GM12801 (cell line): ENCODE results near the gene SELENOF.

Source experiments
- TF ChIP-seq, protein P1 (sequence below): IDR thresholded peaks from one replicate; pipeline ENCODE4 v1.5.1; 2011; ENCODE audit warnings: control low read depth; ENCODE audit not compliant: insufficient read length; ENCODE audit errors: extremely low read depth

Gene SELENOF

GRCh38 chr1:86905875-86906274, 8.1 kb downstream of the SELENOF start:
- TF ChIP-seq, protein P1, sequence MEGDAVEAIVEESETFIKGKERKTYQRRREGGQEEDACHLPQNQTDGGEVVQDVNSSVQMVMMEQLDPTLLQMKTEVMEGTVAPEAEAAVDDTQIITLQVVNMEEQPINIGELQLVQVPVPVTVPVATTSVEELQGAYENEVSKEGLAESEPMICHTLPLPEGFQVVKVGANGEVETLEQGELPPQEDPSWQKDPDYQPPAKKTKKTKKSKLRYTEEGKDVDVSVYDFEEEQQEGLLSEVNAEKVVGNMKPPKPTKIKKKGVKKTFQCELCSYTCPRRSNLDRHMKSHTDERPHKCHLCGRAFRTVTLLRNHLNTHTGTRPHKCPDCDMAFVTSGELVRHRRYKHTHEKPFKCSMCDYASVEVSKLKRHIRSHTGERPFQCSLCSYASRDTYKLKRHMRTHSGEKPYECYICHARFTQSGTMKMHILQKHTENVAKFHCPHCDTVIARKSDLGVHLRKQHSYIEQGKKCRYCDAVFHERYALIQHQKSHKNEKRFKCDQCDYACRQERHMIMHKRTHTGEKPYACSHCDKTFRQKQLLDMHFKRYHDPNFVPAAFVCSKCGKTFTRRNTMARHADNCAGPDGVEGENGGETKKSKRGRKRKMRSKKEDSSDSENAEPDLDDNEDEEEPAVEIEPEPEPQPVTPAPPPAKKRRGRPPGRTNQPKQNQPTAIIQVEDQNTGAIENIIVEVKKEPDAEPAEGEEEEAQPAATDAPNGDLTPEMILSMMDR = no peak

GRCh38 chr1:86888327-86888726, 25.6 kb downstream of the SELENOF start:
- TF ChIP-seq, protein P1 = no peak

- TF ChIP-seq, protein P1 = no peak
Observed at GRCh38 chr1:86887479-86888162, 26.3 kb downstream of the SELENOF start.

DNA sequence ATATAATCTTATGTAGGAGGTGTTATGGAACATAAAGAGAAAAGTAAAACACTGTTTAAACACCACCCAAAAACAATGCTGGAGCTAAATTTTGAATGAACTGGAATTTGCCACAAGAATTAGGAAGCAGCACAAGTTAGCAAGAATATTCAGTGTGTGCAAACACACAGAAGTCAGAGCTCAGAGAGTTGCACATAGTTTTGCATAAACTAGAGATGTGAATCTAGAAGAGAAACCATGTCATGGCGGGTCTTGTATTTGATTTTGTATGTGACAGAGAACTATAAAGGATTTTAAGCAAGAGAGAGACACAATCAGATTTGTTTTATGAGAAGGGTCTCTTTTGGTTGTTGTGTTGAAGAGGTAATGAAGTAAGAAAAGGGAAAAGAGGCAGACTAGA, 38.2 kb downstream of the SELENOF start:
- TF ChIP-seq, protein P1 = no peak

GRCh38 chr1:86872086-86872485, 41.8 kb downstream of the SELENOF start:
- TF ChIP-seq, protein P1 = no peak

GRCh38 chr1:86871001-86871400, 42.9 kb downstream of the SELENOF start:
- TF ChIP-seq, protein P1 = no peak

- TF ChIP-seq, protein P1 = no peak
Observed at GRCh38 chr1:86868477-86868876, 45.4 kb downstream of the SELENOF start.
